Thoracic aorta (tissue), 2 donors: ENCODE measurements around the gene MYH15. TPM values are rescaled to one million over a fixed set of nuclear protein-coding genes. Genes with fewer than 3 reads are reported as not detected.
A peak's percentile ranks its signal among the peaks of the same experiment; 100 is the strongest.

Experiments
- ATAC-seq: fragments of 150-250 bp; one replicate; pipeline ENCODE4 v1.8.0; 2017; ENCODE audit warnings: low read depth; ENCODE audit not compliant: insufficient number of reproducible peaks, low FRiP score
- DNase-seq: peaks from one replicate; pipeline ENCODE4 v3.0.0-alpha.2; 2020; ENCODE audit warnings: low spot score
- H3K27ac ChIP-seq, 2 donors: fragments of 200-600 bp; sonication (generic); 1 replicate in 1 of 2; 2 replicates in 1 of 2; pipeline ENCODE4 v1.5.1; 2016; ENCODE audit warnings: mild to moderate bottlenecking in 2 of 2, moderate library complexity in 2 of 2
- H3K27me3 ChIP-seq: fragments of 200-600 bp; sonication (generic); replicated peaks from 2 replicates; pipeline ENCODE4 v1.6.0; 2016; ENCODE audit warnings: mild to moderate bottlenecking; ENCODE audit not compliant: insufficient read depth
- H3K36me3 ChIP-seq: fragments of 200-600 bp; sonication (generic); one replicate; pipeline ENCODE4 v1.5.1; 2016
- H3K4me1 ChIP-seq, 2 donors: fragments of 200-600 bp; sonication (generic); 1 replicate in 1 of 2; 2 replicates in 1 of 2; pipeline versions ENCODE4 v1.5.1 to v1.6.0; 2016; ENCODE audit warnings: low read depth in 2 of 2, mild to moderate bottlenecking in 1 of 2; ENCODE audit not compliant: control insufficient read depth in 1 of 2
- H3K4me3 ChIP-seq: fragments of 200-600 bp; sonication (generic); 2 replicates; pipeline ENCODE4 v1.5.1; 2016; ENCODE audit warnings: mild to moderate bottlenecking
- H3K9me3 ChIP-seq: fragments of 200-600 bp; sonication (generic); 2 replicates; pipeline ENCODE4 v1.5.1; 2016
- total RNA-seq, 2 donors: library from RNA; depleted of rRNA; stranded (reverse); fragments of >200 nt; gene quantifications; one replicate each; pipeline versions ENCODE4 v1.1.0 to v1.2.3, GENCODE V29; 2016
- TF ChIP-seq, protein P1 (sequence below): fragments of 200-600 bp; sonication (generic); IDR thresholded peaks from one replicate; pipeline ENCODE4 v1.5.1; 2019; ENCODE audit warnings: antibody characterized with exemption

The MYH15 gene
- total RNA-seq, 2 donors from 2014 or later: 0.14 TPM; not detected in 1

DNA sequence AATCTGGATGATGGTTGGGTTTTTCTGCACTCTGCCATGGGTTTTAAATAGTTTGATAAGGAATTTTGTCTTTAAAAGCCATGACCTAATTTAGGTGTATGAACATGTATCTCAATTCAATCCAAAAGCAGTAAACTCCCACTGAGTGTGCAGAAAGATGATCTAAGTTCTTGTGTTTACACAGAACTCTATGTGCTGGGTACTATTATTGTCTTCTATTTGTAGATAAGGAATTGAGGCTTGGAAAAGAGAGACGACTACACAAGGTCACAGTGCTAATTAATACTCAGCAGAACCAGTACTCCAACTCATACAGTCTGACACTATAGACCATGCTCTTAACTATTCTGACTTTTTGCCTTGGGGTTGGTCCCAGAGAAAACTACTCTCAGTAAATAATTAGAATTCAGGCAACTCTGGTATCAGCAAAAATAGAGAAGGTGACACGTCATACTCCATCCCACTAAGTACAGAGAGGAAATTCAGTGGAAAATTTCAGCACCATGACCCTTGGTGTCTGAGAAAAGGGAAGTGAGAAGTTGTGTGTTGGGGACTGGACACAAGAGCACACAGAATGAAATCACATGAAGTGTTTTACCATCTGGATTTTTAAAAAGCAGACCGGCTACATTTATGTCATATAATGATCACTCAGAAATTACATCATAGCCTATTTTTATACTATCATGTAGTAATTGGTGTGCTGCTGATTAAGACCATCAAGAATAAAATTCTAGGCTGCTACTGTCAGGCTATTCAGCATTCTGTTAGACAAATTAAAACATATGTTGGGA, 18.3 kb upstream of the MYH15 start:
- no peak overlapping the region for H3K4me3 ChIP-seq
- ATAC-seq: peak; percentile 48
- TF ChIP-seq, protein P1, sequence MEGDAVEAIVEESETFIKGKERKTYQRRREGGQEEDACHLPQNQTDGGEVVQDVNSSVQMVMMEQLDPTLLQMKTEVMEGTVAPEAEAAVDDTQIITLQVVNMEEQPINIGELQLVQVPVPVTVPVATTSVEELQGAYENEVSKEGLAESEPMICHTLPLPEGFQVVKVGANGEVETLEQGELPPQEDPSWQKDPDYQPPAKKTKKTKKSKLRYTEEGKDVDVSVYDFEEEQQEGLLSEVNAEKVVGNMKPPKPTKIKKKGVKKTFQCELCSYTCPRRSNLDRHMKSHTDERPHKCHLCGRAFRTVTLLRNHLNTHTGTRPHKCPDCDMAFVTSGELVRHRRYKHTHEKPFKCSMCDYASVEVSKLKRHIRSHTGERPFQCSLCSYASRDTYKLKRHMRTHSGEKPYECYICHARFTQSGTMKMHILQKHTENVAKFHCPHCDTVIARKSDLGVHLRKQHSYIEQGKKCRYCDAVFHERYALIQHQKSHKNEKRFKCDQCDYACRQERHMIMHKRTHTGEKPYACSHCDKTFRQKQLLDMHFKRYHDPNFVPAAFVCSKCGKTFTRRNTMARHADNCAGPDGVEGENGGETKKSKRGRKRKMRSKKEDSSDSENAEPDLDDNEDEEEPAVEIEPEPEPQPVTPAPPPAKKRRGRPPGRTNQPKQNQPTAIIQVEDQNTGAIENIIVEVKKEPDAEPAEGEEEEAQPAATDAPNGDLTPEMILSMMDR: no peak
- H3K4me1 ChIP-seq: peaks cover 24 to 27% of the 10 kb centered on the region in 2 donors
- peak overlapping the region in 1 of 2 donors; percentile 34 for H3K27ac ChIP-seq
- H3K36me3 ChIP-seq: no peaks in the 10 kb centered on the region
- H3K27me3 ChIP-seq: no peaks in the 10 kb centered on the region
- no peak for DNase-seq
- H3K9me3 ChIP-seq: no peaks in the 10 kb centered on the region

DNA sequence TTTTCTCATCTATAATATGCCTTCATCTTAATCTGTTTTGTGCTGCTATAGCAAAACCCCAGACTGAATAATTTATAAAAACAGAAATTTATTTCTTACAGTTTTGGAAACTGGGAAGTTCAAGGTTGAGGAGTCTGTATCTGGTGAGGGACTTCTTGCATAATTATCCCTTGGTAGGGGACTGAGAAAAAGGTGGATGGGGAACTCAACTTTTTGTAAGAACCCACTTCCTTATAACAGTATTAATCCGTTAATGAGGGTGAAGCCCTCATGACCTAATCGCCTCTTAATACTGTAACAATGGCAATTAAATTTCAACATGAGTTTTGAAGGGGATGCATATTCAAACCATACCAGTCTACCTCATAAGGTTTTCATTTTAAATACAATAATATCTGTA, 17.4 kb upstream of the MYH15 start:
- H3K27ac ChIP-seq: no peak overlapping the region
- no peaks in the 10 kb centered on the region for H3K36me3 ChIP-seq
- H3K27me3 ChIP-seq: no peaks in the 10 kb centered on the region
- H3K4me3 ChIP-seq: no peak overlapping the region
- DNase-seq (no peak), ATAC-seq (no peak)
- H3K9me3 ChIP-seq: no peaks in the 10 kb centered on the region
- H3K4me1 ChIP-seq: peaks cover 24 to 27% of the 10 kb centered on the region in 2 donors
- TF ChIP-seq, protein P1: no peak

- peaks cover 24 to 27% of the 10 kb centered on the region in 2 donors for H3K4me1 ChIP-seq
- no peaks in the 10 kb centered on the region for H3K27me3 ChIP-seq
- H3K9me3 ChIP-seq: no peaks in the 10 kb centered on the region
- no peak overlapping the region for H3K4me3 ChIP-seq
- no peak overlapping the region for H3K27ac ChIP-seq
- DNase-seq (no peak), ATAC-seq (no peak)
- TF ChIP-seq, protein P1: no peak
- no peaks in the 10 kb centered on the region for H3K36me3 ChIP-seq
Measured at GRCh38 chr3:108527109-108527508, 16.7 kb upstream of the MYH15 start.

DNA sequence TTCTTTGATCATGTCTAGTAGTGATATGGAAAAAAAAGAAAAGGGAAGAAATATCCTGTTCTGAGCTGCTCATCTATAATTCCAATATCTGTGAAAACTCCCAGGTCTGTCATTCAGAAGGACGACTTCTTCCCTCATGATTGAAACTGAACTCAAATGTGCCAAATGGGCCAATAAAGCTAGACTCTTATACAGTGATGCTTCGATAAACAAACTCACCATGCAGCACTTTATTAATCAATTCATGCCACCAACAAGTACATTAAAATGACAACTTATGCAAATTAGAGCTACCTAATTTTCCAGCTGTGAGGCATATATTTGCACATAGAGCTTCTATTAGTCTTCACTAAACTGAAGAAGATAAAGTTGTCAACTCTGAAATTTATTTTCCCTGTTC, 15.6 kb upstream of the MYH15 start:
- H3K4me3 ChIP-seq: no peak overlapping the region
- no peak for DNase-seq
- no peak for ATAC-seq
- H3K27me3 ChIP-seq: no peaks in the 10 kb centered on the region
- no peak overlapping the region for H3K27ac ChIP-seq
- H3K9me3 ChIP-seq: no peaks in the 10 kb centered on the region
- no peaks in the 10 kb centered on the region for H3K36me3 ChIP-seq
- H3K4me1 ChIP-seq: peaks cover 24 to 27% of the 10 kb centered on the region in 2 donors
- TF ChIP-seq, protein P1: no peak

- H3K27me3 ChIP-seq: no peaks in the 10 kb centered on the region
- peaks cover 24 to 27% of the 10 kb centered on the region in 2 donors for H3K4me1 ChIP-seq
- TF ChIP-seq, protein P1: no peak
- no peak for ATAC-seq
- no peak overlapping the region for H3K27ac ChIP-seq
- no peak for DNase-seq
- no peaks in the 10 kb centered on the region for H3K9me3 ChIP-seq
- no peaks in the 10 kb centered on the region for H3K36me3 ChIP-seq
- H3K4me3 ChIP-seq: no peak overlapping the region
Measured at GRCh38 chr3:108525256-108525655, 14.9 kb upstream of the MYH15 start.
